ENCODE results near the gene RSBN1L.
"Not testable (repeated sequence)": the region's sequence is repeated elsewhere in the genome, so short reads cannot be mapped to it uniquely, and the experiment has no call there.

The RSBN1L gene

DNA sequence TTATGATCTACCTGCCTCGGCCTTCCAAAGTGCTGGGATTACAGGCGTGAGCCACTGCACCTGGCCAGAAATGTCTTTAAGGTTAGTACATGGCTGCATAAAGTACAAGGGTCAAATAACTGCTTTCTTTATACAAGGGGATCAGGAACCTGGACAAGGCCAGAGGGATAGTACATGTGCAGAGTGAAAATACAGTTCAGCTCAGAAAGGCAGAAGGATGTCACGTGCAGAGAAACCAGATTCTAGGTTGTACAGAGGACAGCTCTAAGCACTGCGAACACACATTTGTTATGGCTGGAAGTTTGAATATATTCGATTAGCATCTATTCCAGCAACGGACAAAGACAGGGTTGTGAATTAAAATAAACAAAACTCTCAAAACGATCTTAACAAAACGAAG lies 6.0 kb upstream of the RSBN1L start:
- DNase-seq = no peak

DNA sequence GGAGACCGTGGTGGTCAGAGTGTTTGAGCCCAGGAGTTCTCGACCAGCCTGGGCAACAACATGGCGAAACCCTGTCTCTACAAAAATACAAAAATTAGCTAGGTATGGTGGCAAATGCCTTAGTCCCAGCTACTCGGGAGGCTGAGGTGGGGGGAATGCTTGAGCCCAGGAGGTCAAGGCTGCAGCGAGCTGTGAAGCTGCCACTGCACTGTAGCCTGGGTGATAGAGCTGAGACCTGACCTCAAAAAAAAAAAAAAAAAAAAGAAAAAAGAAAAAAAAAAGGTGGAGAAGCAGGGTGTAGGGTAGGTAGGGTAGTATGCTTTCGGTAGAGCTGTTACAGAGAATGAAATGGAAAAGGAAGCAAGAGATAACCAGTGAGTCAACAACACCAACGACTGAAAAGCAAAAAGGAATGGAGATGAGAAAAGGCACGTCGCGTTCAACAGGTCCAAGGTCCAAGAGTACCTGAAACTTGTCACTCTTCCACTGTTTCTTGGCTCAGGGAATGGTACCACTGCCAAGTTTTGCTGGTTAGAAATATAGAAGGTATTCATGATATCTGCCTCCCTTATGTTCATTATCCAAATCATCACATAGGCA lies 4.3 kb upstream of the RSBN1L start:
- DNase-seq = no peak

DNA sequence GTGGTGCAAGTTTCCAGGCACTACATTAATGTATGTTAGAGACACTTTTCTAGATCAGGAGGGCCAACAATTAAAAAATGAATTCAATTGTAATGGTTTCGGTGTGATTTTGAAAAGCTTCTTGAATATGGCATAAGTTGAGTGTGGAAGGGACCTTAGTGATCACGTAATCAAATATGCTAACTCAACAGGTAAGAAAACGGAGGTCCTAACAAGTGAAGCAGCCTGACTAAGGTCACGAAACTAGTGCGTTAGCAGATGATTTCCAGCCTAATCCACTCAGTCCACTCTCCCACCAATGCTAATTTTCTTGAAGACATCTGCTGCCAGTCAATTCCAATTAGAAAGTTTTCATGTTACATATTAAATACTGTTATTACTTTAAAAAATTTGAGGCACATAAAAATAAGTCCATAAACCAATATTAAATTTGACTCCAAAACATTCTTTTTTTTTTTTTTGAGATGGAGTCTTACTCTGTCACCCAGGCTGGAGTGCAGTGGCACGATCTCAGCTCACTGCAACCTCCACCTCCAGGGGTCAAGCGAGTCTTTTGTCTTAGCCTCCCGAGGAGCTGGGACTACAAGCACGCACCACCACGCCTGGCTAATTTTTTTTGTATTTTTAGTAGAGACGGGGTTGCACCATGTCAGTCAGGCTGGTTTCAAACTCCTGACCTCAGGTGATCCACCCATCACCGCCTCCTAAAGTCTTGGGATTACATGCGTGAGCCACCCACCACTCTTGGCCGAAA lies 2.3 kb upstream of the RSBN1L start:
- no peak for DNase-seq

DNA sequence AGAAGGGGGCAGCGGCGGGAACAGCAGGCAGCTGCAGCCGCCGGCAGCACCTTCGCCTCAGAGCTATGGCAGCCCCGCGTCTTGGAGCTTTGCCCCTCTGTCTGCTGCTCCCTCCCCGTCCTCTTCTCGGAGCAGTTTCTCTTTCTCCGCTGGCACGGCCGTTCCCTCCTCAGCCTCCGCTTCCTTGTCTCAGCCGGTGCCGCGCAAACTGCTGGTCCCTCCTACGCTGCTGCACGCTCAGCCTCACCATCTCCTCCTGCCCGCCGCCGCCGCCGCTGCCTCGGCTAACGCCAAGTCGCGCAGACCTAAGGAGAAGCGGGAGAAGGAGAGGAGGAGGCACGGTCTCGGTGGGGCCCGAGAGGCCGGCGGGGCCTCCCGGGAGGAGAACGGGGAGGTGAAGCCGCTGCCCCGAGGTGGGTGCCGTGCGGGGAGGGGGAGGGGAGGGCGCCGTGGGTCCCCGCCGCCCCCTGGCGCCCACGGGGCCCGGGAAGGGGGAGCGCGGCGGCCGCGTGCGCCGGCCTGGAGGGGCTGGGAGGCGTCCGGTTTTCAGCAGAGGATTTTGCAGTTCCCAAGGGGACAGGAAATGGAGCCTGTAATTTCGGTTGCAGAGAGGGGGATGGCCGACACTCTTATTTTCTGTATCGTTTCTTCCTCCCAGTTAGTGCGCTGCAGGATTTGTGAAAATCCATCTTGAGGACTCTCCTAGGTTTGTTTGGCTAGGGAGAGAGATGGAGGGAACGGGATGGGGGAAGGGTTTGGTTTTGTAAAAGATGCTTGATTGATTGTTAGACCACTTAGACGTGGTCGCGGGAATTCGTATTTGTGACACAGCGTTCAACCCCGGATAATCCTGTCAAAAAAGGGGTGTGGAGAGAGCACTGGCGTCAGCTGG lies 630 bp downstream of the RSBN1L start:
- peak; percentile 55 for DNase-seq

DNA sequence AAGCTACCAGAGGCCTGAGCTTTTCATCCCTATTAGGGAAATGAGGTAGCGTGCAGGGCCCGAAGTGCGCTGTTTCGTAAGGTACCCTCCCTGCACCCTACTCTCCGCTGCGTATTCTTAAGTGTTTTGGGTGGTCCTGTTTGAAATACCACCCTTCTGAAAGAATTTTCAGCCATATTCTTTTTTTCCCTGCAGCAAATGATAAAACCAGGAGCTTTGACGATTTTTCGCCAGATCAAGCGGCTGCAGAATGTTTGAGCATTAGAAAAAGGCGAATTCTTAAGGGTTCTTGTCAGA lies 1.2 kb downstream of the RSBN1L start:
- no peak for DNase-seq

DNA sequence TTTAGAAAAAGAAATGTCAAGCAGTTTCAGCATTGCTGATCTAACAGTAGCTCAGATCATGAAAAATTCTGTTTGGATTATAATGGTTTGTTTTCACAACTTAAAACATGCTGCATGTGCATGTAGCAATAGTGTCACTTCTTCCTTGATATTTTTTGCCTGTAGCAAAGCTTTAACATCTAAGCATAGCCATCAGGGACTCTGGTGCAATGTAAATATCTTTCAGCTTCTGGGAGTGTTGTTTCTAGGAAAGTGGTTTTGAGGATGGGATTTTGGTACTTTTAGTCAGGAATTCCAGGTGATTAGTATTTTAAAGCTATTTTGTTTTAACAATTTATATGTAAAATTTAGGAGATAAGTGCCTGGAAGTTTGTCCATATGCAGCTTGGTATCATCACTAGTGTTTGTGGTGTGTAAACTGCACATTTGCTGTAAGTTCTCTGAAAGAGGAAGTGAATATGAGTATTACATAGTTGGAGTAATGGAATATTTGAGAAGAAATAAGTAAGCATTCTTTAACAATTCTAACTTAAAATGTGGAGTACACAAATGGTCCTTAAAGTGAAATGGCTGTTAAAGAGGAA lies 1.9 kb downstream of the RSBN1L start:
- no peak for DNase-seq

DNA sequence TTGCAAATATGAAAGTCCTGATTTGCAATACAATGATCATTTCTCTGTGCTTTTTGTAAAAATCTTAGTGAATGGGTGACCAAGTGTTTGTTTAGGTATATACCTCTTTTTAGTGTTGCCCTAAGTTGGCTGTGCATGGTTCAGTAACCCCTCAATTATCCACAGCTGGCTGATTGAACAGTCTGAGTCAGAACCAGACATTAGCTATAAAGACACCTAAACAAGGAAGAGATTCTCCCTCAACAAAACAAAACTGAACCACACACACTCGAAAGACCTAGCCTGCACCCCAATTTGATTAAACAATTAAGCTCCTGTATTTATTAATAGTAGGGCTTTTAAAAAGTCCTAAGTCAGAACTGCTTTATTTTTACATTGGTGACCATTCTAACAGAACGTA lies 2.8 kb downstream of the RSBN1L start:
- no peak for DNase-seq

DNA sequence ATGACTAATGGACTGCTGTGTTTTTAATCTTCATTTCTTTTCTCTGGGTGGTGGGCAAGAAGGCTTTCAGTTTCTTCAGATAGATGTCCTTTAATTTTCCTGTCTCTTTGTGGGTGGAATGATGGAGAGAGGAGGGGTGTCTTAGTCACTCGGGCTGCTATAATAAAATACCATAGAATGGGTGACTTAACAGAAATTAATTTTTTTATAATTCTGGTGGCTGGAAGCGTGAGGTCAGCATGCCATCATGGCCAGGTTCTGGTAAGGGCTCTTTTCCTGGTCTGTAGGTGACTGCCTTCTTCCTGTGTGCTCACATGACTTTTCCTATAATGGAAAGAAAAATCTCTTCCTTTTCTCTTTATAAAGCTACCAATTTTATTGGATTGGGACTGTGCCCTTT lies 6.3 kb downstream of the RSBN1L start:
- DNase-seq = no peak

DNA sequence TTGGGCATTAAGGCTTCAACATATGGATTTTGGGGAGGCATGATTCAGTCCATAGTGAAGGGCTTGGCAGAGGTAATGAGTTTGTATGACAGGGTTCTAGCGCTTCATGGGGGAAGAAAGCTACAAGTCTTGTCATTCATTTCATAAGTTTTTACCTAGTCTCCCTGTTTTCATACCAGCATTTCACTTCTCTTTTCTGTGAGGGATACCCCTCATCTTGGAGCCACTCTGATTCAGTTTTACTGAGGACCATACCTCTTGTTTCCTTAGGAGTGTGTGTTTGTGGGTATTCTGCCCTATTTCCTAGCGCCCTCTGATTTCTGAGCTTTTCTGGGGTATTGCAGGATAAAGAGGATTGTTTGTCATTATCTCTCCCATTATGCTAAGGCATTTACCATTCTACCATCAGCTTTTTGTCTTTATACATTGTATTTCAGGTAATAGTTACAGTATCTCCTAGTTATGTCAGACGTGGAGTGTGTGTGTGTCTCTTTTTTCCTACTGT lies 6.8 kb downstream of the RSBN1L start:
- no peak for DNase-seq

DNA sequence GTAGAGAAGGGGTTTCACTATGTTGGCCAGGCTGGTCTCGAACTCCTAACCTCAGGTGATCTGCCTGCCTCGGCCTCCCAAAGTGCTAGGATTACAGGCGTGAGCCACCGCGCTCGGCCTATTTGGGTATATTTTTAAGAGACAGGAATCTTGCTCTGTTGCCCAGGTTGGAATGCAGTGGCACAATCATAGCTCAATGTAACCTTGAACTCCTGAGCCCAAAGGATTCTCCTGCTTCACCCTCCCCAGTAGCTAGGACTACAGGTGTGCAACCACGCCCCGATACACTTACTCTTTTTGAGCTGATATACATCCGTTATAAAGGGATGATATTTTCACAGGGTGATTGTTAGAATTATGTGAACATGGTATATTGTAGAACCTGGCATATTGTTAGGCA lies 7.4 kb downstream of the RSBN1L start:
- DNase-seq = not testable (repeated sequence)

DNA sequence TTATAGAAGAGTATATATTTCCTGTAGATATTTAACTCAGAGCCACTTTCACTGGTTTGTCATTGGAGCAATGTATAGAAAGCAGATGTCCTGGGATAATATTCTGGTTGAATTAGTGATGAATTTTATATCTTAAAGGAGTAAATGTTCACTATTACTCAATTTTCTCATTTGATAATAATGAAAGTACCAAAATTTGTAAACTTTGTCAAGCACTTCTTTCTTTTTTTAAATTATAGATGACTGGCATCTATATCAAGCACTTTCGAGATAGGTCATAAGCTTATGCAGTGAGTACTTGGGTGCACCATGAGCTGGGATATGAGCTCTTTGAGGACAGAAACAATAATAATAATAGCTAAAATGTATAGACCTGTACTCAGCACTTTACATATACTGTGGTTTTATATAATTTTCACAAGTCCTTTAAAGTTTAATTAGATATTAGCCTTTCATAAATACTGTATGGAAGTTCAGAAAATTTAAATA lies 11.3 kb downstream of the RSBN1L start:
- DNase-seq = no peak

DNA sequence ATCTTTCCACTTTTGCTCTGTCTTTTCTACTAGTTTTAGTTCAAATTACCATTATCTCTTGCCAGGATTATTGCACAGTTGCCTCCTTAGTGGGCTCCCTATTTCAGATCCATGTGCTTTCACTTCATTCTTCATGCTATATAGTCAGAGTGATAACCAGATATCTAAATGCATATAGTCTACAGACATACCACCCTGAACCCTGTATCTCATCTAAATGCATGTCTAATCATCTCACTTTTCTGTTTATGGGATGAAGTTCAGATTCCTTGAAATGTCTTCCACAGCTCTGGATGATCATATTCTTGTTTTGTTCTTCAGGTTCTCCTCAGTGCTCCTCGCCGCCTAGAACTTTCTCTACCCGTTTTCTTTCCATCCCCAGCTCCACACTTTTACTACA lies 13.8 kb downstream of the RSBN1L start:
- DNase-seq = no peak

DNA sequence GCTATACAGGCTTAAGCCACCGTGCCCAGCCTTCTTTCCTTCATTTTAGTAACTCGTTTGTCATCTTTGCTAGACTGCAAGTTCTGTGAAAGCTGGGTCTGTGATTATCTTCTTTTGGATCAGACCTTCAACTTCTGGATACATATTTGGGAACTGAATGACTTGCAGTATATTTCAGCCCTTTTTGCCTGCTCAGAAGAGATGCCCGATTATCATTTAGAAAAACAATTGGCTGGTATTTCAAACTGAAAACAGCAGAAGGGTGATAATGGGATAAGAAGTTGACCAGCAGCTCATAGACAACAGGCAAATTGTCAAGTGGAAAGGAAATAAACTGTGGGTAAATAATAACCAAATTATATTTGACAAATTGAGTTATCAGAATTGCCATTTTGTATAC lies 14.6 kb downstream of the RSBN1L start:
- DNase-seq = no peak

DNA sequence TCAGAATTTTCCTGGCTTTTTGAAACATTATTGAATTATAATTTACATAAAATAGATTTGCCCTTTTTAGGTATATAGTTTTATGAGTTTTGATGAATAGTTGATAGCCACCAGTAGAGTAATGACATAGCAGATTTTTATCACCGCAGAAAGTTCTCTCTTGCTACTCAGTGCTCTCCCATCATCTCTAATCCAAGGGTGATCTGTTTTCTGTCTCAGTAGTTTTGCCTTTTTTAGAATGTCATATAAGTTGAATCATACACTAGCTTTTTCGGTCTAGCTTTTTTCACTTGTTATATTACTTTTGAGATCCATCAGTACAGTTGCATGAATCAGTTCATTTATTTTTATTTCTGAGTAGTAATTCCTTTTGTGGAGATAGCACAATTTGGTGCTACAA lies 17.9 kb downstream of the RSBN1L start:
- DNase-seq = no peak

DNA sequence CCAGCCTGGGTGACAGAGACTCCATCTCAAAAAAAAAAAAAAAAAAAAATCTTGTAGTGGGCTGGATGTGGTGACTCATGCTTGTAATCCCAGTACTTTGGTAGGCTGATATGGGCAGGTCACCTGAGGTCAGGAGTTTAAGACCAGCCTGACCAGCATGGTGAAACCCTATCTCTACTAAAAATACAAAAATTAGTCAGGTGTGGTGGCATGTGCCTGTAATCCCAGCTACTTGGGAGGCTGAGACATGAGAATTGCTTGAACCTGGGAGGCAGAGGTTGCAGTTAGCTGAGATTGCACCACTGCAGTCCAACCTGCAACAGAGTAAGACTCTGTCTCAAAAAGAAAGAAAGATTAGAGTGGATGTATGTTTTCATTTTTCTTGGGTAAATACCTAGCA lies 18.7 kb downstream of the RSBN1L start:
- not testable (repeated sequence) for DNase-seq

DNA sequence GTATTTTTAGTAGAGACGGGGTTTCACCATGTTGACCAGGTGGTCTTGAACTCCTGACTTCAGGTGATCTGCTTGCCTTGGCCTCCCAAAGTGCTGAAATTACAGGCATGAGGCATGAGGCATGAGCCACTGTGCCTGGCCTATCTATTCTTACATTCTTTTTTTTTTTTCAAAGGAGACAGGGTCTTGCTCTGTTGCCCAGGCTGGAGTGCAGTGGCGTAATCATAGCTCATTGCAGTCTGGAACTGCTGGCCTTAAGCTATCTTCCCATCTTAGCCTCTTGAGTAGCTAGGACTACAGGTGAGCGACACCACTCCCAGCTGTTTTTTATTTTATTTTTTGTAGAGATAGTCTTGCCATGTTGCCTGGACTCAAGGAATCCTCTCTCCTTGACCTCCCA lies 20.5 kb downstream of the RSBN1L start:
- DNase-seq = no peak

DNA sequence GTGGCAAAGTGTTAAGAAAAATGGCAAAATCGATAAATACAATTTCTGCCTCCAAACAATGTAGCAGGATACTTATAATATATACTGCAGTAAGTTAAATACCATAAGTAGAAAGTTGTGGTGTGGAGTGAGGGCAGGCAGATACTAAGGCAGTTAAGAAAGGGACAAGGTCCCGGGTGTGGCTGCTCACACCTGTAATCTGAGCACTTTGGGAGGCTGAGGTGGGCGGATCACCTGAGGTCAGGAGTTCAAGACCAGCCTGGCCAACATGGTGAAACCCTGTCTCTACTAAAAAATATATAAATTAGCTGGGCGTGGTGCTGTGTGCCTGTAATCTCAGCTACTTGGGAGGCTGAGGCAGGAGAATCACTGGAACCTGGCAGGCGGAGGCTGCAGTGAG lies 21.3 kb downstream of the RSBN1L start:
- not testable (repeated sequence) for DNase-seq

DNA sequence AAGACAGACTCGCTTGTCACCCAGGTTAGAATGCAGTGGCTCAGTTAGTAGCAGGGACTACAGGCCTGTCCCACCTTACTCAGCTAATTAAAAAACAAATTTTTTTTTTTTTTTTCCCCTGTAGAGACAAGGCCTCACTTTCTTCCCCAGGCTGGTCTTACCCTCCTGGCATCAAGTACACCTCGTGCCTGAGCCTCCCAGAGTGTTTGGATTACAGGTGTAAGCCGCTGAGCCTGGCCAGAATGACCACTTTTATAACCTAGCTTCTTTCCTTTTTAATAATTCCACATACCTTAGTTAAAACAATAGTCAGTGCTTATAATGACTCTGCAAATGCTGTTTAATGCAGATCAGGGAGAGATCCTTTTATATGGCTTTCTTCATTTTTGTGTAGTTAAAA lies 31.3 kb downstream of the RSBN1L start:
- no peak for DNase-seq

DNA sequence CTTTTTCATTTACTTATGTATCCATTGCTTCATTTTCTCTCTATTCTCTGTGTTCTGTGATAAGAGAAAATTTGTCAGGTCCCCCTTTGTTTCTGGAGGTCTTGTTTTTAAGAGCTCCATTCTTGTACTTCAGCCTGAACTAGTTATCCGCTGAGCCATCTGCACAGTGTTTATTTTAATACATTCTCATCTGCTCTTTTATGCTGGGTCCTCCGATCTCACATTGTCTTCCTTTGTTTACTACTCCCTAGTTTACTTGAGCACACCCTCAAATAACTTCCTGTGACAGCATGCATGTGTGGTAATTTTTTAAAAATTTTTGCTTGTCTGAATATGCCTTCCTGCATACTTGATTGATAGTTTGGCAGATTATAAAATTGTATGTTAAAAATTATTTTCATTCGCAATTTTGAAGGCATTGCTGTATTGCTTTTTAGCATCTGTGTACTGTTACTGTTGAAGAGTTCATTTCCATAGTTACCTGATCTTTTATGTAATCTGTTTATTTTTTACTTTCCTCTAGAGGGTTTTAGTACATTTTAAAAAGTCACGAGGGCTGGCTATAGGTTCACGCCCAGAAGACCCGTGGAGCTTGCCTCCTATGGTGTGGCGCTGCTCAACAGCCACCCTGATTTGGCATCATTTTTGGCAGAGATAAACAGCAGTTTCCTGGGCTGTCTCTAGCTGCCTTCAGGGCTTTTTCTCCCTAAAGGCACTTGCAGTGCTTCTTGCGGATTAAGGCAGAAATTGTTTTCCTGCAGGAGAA lies 31.9 kb downstream of the RSBN1L start:
- peak; percentile 15 for DNase-seq

DNA sequence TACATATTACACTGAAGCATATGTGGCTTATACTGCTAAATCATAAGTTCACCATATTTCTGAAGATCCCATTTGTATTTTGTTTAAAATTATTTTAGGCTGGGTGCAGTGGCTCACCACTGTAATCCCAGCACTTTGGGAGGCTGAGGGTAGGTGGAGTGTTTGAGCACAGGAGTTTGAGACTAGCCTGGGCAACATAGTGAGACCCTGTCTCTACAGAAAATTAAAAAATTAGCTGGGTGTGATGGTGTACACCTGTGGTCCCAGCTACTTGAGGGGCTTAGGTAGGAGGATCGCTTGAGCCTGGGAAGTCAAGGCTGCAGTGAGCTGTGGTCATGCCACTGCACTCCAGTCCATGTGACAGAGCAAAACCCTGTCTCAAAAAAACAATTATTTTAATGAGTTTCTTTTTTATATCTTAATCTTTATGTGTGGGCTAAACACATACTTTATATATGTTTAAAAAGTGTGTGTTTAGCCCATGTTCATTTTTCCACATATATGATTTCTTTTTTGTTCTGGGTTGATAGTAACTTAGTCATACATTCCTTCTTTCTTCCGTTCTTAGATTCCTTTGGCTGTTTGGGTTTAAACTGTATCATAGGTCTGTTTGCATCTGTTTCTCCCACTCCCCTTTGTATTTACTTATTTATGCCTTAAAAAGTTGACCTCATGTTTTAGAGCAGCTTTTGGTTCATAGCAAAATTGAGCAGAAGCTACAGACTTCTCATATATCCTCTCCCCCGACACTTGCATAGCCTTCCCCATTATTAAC lies 33.5 kb downstream of the RSBN1L start:
- DNase-seq = no peak

DNA sequence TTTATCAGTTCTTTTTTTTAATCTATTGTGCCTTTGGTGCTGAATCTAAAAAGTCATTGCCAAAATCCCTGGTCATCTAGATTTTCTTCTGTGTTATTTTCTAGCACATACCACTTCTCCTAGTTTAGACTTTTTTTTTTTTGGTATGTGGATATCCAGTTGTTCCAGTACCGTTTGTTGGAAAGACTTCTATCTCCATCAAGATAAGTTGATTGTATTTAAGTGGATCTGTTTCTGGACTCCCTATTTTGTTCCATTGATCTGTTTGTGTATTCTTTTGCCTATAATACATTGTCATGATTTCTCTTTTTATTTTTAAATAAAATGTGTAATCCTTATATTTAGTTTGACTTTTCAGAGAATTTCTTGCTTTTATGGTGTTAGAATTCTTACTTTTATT lies 35.5 kb downstream of the RSBN1L start:
- DNase-seq = no peak

Data from fibroblast of skin of right quadriceps (primary cell).